IPS-18a (cell line): ENCODE data around the gene PAK1.

Experiments used
- H3K27ac ChIP-seq: one replicate; pipeline ENCODE4 v1.5.1; 2013; ENCODE audit warnings: low read length
- H3K27me3 ChIP-seq: one replicate; pipeline ENCODE4 v1.6.1; 2013; ENCODE audit warnings: mild to moderate bottlenecking, low read length; ENCODE audit not compliant: control insufficient read depth, insufficient read depth
- H3K36me3 ChIP-seq: one replicate; pipeline ENCODE4 v1.6.1; 2013; ENCODE audit warnings: low read depth, low read length; ENCODE audit not compliant: control insufficient read depth
- H3K4me1 ChIP-seq: one replicate; pipeline ENCODE4 v1.6.1; 2013; ENCODE audit warnings: low read depth, low read length; ENCODE audit not compliant: control insufficient read depth
- H3K4me3 ChIP-seq: one replicate; pipeline ENCODE4 v1.5.1; 2013; ENCODE audit warnings: low read length
- H3K9ac ChIP-seq: one replicate; pipeline ENCODE4 v1.6.1; 2013; ENCODE audit warnings: mild to moderate bottlenecking, low read length, moderate library complexity
- H3K9me3 ChIP-seq: one replicate; pipeline ENCODE4 v1.6.1; 2013; ENCODE audit warnings: low read depth, low read length; ENCODE audit not compliant: control insufficient read depth

Gene PAK1

GRCh38 chr11:77449784-77450183 is 24.1 kb downstream of the PAK1 start:
- no peak overlapping the region for H3K27ac ChIP-seq
- peaks cover 37% of the 10 kb centered on the region for H3K4me1 ChIP-seq

GRCh38 chr11:77449060-77449521 is 24.8 kb downstream of the PAK1 start:
- Histone ChIP-seq H3K9ac (no peak overlapping the region), H3K36me3 (no peaks in the 10 kb centered on the region), H3K9me3 (no peaks in the 10 kb centered on the region), H3K4me3 (peak overlapping the region; percentile 5), H3K27me3 (no peaks in the 10 kb centered on the region), H3K27ac (peak overlapping the region; percentile 61), H3K4me1 (peaks cover 32% of the 10 kb centered on the region)

More at GRCh38 chr11:77449784-77450183, 24.1 kb downstream of the PAK1 start:
- H3K9me3 ChIP-seq: no peaks in the 10 kb centered on the region
- H3K9ac ChIP-seq: no peak overlapping the region
- no peaks in the 10 kb centered on the region for H3K36me3 ChIP-seq
- H3K27me3 ChIP-seq: no peaks in the 10 kb centered on the region
- no peak overlapping the region for H3K4me3 ChIP-seq

DNA sequence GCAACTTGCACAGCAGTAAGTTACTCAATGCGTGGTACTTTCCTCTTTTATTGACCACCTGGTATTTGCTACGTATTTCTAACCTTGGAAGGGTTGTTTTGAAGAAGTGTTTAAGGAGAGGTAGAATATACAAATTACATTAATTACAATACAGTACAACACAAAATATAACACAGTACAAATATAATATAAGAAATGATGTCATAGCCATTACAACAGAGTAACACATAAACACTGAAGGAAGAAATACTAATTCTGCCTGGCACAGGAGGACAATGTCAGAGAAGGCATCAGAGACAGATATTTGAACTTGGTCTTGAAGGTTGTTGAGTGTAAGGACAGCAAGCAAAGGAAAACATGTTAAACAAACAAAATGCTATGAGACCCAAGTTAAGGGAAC is 25.6 kb downstream of the PAK1 start:
- Histone ChIP-seq H3K4me3 (no peak overlapping the region), H3K9me3 (no peaks in the 10 kb centered on the region), H3K27me3 (no peaks in the 10 kb centered on the region), H3K9ac (no peak overlapping the region), H3K36me3 (no peaks in the 10 kb centered on the region), H3K4me1 (peaks cover 32% of the 10 kb centered on the region), H3K27ac (no peak overlapping the region)

DNA sequence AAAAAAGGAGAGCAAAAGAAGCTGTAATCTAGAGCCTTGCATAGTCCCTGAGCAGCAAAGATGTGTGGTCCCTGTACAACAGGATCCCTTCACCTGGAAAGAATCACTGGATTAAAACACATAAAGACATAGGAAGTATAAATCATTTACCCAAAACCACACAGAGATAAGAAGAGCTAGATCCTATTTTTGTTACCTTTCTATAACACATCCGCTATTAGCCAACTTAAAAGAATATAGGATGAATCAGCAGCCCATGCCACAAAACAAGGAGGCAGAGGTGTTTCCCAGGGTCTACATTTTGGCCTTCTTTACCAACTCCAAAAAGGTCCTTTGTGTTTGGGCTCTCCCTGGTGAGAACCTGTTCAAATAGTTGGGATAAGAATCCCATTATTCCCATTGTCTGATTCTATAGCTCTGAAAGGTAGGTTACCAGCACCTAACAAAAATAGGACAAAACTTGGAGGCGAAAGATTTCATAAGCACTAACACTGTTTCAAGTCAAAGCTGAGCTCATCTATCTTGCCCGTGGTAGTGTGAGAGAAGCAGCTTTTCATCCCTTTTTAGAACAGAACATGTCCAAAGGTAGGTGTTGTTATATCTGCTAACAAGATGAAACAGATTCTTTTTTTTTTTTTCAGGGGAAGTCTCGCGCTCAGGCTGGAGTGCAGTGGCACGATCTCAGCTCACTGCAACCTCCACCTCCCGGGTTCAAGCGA is 26.8 kb downstream of the PAK1 start:
- Histone ChIP-seq H3K4me1 (peaks cover 32% of the 10 kb centered on the region), H3K27me3 (no peaks in the 10 kb centered on the region), H3K9me3 (no peaks in the 10 kb centered on the region), H3K27ac (no peak overlapping the region), H3K4me3 (no peak overlapping the region), H3K36me3 (no peaks in the 10 kb centered on the region), H3K9ac (no peak overlapping the region)

GRCh38 chr11:77444261-77444660 is 29.6 kb downstream of the PAK1 start:
- H3K9me3 ChIP-seq: no peaks in the 10 kb centered on the region
- H3K36me3 ChIP-seq: no peaks in the 10 kb centered on the region
- no peak overlapping the region for H3K27ac ChIP-seq
- peaks cover 19% of the 10 kb centered on the region for H3K4me1 ChIP-seq
- no peaks in the 10 kb centered on the region for H3K27me3 ChIP-seq
- H3K4me3 ChIP-seq: no peak overlapping the region
- H3K9ac ChIP-seq: no peak overlapping the region

DNA sequence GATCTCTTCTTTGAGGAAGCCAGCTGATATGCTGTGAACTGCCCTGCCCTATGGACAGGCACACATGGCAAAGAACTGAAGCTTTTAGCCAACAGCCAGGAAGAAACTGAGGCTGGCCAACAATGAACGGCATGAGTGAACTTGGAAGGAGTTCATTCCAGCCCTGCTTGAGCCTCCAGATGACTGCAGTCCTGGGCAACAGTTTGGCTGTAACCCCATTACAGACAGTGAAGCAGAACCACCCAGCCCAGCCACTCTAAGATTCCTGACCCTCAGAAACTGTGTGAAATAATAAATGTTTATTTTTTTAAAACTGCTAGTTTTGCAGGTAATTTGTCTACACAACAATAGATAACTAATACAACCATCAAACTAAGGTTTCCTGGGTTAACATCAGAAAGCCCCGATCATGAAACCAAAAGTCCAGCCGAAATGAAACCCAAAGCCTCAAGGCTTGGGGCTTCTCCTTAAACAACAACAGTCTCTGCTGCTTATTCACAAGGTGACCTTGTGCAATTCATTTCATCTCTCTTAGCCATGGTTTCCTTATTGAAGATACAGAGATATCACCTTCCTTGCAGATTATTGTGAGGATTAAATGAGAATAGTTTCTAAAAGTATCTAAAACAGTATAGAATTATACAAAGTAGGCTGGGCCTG is 31.4 kb downstream of the PAK1 start:
- Histone ChIP-seq H3K4me1 (peaks cover 9% of the 10 kb centered on the region), H3K4me3 (no peak overlapping the region), H3K27me3 (no peaks in the 10 kb centered on the region), H3K36me3 (no peaks in the 10 kb centered on the region), H3K9me3 (no peaks in the 10 kb centered on the region), H3K9ac (no peak overlapping the region), H3K27ac (no peak overlapping the region)

DNA sequence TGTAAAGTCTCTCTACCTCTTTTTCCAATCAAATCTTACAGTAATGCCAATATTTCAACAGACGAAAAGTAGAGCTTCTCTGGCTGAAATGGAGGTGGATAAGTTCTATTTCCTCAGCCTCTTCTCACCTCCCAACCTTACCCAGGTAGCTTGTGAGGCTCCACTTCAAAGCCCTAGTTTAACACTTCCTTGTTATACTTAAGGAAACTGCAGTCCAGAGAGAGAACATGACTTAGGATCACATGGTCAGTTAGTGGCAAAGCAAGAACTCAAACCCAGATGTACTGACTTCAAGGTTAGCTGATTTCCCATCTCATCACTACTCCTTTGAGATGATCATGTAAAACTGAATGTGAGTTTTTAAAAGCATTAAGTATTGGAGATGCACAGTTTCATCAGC is 32.5 kb downstream of the PAK1 start:
- H3K27ac ChIP-seq: no peak overlapping the region
- no peak overlapping the region for H3K9ac ChIP-seq
- H3K4me3 ChIP-seq: no peak overlapping the region
- H3K4me1 ChIP-seq: peaks cover under 1% of the 10 kb centered on the region
- H3K27me3 ChIP-seq: no peaks in the 10 kb centered on the region
- H3K9me3 ChIP-seq: no peaks in the 10 kb centered on the region
- H3K36me3 ChIP-seq: no peaks in the 10 kb centered on the region

DNA sequence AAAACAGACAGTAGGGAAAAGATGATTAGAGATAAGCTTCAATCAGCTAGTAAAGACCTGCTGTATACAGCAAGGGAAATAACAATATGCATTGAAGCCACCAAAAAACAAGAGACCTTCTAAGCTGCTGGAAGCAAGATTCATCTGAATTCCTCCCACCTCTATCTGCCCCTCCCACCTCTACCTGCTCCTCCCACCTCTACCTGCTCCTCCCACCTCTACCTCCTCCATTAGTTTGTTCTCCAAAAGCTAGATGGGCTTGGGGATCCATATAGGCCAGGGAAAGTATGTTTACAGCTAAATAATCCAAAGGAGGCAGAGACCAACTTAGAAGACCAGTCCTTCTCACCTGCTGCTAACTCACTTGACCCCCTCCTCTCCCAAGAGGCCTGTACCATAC is 33.2 kb downstream of the PAK1 start:
- no peak overlapping the region for H3K4me3 ChIP-seq
- H3K27me3 ChIP-seq: no peaks in the 10 kb centered on the region
- no peak overlapping the region for H3K9ac ChIP-seq
- no peaks in the 10 kb centered on the region for H3K9me3 ChIP-seq
- no peaks in the 10 kb centered on the region for H3K36me3 ChIP-seq
- H3K4me1 ChIP-seq: no peaks in the 10 kb centered on the region
- H3K27ac ChIP-seq: no peak overlapping the region

DNA sequence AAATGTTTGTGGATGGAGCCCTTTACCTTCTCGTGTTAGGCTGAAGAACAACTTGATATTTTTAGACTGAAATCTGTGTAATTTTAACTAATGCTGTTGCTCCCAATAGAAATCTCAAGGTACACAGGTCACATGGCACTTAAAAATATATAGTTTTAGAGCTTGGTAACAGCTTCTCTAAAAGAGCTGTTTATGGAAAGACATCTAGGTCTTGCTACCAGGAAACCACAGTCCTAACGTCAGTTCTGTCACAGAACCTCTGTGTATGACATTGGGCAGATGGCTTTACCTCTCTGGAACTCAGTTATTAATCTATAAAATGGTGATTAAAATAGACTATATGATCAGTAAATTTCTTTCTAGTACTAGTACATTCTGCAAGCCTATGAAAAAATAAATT is 35.4 kb downstream of the PAK1 start:
- H3K36me3 ChIP-seq: no peaks in the 10 kb centered on the region
- H3K9ac ChIP-seq: no peak overlapping the region
- no peak overlapping the region for H3K4me3 ChIP-seq
- no peaks in the 10 kb centered on the region for H3K4me1 ChIP-seq
- no peaks in the 10 kb centered on the region for H3K9me3 ChIP-seq
- no peak overlapping the region for H3K27ac ChIP-seq
- H3K27me3 ChIP-seq: no peaks in the 10 kb centered on the region

DNA sequence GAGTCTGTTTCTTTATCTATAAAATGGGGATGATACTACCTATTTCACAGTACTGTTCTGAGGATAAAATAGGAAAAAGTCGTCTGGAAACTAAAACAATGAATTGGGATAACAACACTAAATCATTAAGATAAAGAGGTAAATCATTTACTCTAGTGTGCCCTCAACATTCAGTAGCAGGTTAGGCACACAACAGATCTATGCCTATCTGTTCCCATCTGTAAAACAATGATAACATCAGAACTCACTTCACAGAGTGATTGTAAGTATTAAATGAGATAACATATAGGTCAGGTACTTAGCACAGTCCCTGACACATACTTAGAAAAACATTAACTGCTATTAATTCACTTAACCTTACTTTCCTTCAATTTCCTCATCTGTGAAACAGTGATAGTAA is 36.9 kb downstream of the PAK1 start:
- Histone ChIP-seq H3K4me1 (peaks cover 4% of the 10 kb centered on the region), H3K9me3 (no peaks in the 10 kb centered on the region), H3K27me3 (no peaks in the 10 kb centered on the region), H3K36me3 (no peaks in the 10 kb centered on the region), H3K9ac (no peak overlapping the region), H3K4me3 (no peak overlapping the region), H3K27ac (no peak overlapping the region)

GRCh38 chr11:77436506-77436905 is 37.4 kb downstream of the PAK1 start:
- H3K27ac ChIP-seq: no peak overlapping the region
- no peaks in the 10 kb centered on the region for H3K27me3 ChIP-seq
- H3K36me3 ChIP-seq: no peaks in the 10 kb centered on the region
- no peak overlapping the region for H3K4me3 ChIP-seq
- H3K9me3 ChIP-seq: no peaks in the 10 kb centered on the region
- no peak overlapping the region for H3K9ac ChIP-seq
- peaks cover 4% of the 10 kb centered on the region for H3K4me1 ChIP-seq

DNA sequence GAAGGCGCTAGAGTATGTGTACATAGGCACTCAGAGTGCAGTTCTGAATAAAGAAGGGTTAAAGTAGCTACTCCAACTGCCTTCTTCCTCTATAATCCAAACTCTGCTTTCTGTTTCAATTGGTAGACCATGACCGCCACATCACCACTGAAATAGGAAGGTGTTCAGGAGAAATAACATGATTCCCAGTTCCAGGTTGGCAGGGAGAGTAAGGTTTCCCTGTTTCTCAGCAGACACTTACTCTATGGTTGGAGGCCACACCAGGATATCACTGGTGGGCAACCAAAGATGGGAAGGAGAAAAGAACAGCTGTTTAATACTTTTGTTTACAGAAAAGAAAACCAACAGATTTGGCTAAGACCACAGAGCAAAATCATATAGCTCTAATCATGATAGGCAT is 37.9 kb downstream of the PAK1 start:
- peaks cover 4% of the 10 kb centered on the region for H3K4me1 ChIP-seq
- H3K4me3 ChIP-seq: no peak overlapping the region
- no peaks in the 10 kb centered on the region for H3K36me3 ChIP-seq
- H3K9ac ChIP-seq: no peak overlapping the region
- H3K27me3 ChIP-seq: no peaks in the 10 kb centered on the region
- H3K9me3 ChIP-seq: no peaks in the 10 kb centered on the region
- H3K27ac ChIP-seq: no peak overlapping the region
